Peyer's patch (tissue), 4 donors: ENCODE results near the gene TBC1D2B.

ENCODE experiments used
- POLR2A ChIP-seq, 2 donors: fragments of 450-650 bp; IDR thresholded peaks; one replicate each; pipeline ENCODE4 v1.5.1; 2017; ENCODE audit warnings: antibody characterized with exemption in 2 of 2, mild to moderate bottlenecking in 2 of 2, moderate library complexity in 2 of 2
- TF ChIP-seq, protein P1 (sequence below), 6 experiments: fragments of 450-650 bp in 4 of 6; fragments of 200-600 bp in 2 of 6; sonication (generic) in 1 of 6; IDR thresholded peaks; one replicate each; pipeline ENCODE4 v1.5.1; 2017 to 2019; ENCODE audit warnings: antibody characterized with exemption in 6 of 6, mild to moderate bottlenecking in 3 of 6, moderate library complexity in 1 of 6

GRCh38 chr15:77974098-77974414 lies 103.5 kb downstream of the TBC1D2B start:
- TF ChIP-seq, protein P1, sequence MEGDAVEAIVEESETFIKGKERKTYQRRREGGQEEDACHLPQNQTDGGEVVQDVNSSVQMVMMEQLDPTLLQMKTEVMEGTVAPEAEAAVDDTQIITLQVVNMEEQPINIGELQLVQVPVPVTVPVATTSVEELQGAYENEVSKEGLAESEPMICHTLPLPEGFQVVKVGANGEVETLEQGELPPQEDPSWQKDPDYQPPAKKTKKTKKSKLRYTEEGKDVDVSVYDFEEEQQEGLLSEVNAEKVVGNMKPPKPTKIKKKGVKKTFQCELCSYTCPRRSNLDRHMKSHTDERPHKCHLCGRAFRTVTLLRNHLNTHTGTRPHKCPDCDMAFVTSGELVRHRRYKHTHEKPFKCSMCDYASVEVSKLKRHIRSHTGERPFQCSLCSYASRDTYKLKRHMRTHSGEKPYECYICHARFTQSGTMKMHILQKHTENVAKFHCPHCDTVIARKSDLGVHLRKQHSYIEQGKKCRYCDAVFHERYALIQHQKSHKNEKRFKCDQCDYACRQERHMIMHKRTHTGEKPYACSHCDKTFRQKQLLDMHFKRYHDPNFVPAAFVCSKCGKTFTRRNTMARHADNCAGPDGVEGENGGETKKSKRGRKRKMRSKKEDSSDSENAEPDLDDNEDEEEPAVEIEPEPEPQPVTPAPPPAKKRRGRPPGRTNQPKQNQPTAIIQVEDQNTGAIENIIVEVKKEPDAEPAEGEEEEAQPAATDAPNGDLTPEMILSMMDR (IDR thresholded peaks at IDR 0.05): no peak
- no peak for TF ChIP-seq POLR2A (IDR thresholded peaks at IDR 0.05)
